Measurements from ENCODE around the gene COX10.
A peak's percentile ranks its signal among the peaks of the same experiment; 100 is the strongest.
"Not testable (repeated sequence)": the region's sequence is repeated elsewhere in the genome, so short reads cannot be mapped to it uniquely, and the experiment has no call there.

Gene COX10

GRCh38 chr17:14186443-14186842 is 117.1 kb downstream of the COX10 start:
- DNase-seq: not testable (repeated sequence)

- DNase-seq: not testable (repeated sequence)
These were observed 121.5 kb downstream of the COX10 start for GRCh38 chr17:14190774-14191173.

DNA sequence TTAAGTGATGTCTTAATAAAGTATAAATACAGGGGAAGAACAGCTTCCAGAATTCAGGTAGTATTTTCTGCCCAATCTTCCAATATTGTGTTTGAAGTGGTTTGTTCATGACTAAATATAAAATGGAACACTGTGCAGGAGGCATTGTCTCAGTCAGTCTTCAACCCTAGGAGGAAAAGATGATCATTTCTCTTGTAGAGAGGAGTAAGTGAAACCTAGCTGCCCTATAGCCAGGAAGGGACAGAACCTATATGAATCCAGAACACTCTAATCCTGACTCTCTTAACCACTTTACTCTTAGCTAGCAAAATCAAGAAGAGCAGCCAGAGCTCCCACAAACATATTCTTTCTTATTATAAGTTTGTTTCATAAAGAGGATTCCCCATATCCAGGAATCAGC is 122.2 kb downstream of the COX10 start:
- DNase-seq: not testable (repeated sequence)

GRCh38 chr17:14192039-14192438 is 122.7 kb downstream of the COX10 start:
- DNase-seq: not testable (repeated sequence)

DNA sequence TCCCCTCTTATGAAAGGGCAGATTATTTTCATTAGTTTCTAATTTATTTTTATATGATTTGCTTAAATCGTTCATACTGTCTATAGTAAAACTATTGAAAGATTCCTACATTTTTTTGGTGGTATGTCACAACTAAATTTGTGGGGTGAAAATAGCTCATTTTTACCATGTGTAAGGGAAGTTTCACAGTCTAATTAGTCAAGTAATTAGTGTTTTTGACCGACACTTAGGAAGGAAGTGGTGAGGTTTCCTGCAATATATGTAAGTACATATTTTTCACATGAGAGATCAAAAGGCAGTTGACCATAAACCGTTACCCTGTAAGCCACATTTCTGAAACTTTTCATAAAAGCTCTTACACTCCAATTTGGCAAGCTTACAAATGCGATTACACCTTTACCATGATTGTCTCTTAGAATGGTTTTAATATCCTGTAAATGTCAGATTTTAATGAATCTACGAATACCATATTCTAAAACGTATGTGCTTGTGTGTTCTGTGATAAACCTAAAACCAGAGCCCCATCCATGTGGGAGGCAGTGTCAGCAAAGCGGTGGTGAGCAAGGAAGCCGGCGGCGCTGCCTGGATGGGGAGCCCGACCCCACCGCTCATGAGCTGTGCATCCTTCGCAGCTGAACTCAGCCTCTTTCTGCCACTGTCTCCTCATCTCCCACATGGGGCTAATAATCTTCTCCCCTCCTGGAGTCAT is 123.5 kb downstream of the COX10 start:
- DNase-seq: not testable (repeated sequence)

- DNase-seq: no peak
These were observed 127.2 kb downstream of the COX10 start for GRCh38 chr17:14196377-14196997.

GRCh38 chr17:14197057-14197456 is 127.8 kb downstream of the COX10 start:
- DNase-seq: no peak

DNA sequence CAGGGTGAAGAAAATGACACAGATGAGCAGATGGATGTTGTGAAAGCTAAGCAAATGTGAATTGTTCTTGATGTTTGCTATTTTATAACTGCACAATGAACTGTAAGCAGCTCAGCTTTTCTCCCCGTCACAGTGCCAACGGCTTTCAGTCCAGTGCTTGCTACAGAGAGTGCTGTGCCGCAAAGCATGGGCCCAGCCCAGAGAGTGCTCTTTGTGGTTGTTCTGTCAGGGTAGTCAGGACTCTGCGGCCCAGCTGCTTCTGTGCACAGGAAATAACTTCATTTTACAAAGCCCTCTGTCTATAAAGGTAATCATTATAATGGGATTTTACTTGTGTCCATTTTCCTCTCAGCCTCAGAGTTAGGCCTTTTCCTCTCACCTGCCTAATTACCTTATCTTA is 128.3 kb downstream of the COX10 start:
- DNase-seq: no peak

DNA sequence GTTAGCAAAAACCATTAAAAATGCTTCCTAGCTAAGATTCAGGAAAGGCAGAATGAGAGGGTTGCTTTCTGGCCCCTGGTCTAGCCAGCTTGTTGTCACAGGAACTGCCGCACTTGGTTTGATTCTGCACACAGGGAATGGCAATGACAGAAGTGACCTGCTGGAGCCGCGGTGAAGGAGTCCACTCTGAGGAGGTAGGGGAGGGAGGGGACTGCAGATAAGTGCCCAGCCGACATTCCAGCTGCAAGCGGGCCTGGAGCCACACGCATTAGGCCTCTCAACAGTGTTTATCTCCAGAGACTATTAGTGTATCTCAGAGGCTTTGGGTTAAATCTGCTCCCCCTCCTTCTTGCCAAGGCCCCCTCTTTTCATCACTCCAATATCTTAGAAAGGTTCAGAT is 128.7 kb downstream of the COX10 start:
- DNase-seq: no peak

DNA sequence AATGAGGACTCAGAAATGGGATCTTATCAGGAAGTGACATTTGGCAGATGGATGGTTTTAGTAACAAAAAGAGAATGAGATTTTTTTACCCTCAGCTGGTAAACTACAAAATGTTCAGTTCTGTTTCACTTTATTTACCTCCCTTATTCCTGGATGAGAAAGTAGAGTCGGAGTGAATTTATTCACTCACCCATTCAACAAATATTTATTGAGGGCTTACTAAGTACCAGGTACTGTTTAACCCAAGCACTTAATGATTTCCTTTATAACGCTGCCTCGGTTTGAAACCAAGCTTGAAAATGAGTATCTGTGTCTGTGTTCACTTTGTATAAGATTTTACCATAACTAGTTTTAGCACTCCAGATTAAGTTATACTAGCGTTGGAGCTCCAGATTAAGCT is 129.3 kb downstream of the COX10 start:
- no peak for DNase-seq

- no peak for DNase-seq
These were observed 130.3 kb downstream of the COX10 start for GRCh38 chr17:14199601-14200000.

GRCh38 chr17:14200354-14200753 is 131.1 kb downstream of the COX10 start:
- no peak for DNase-seq

- peak; percentile 27 for DNase-seq
These were observed 132.0 kb downstream of the COX10 start for GRCh38 chr17:14201021-14201987.

- no peak for DNase-seq
These were observed 132.7 kb downstream of the COX10 start for GRCh38 chr17:14201988-14202380.

DNA sequence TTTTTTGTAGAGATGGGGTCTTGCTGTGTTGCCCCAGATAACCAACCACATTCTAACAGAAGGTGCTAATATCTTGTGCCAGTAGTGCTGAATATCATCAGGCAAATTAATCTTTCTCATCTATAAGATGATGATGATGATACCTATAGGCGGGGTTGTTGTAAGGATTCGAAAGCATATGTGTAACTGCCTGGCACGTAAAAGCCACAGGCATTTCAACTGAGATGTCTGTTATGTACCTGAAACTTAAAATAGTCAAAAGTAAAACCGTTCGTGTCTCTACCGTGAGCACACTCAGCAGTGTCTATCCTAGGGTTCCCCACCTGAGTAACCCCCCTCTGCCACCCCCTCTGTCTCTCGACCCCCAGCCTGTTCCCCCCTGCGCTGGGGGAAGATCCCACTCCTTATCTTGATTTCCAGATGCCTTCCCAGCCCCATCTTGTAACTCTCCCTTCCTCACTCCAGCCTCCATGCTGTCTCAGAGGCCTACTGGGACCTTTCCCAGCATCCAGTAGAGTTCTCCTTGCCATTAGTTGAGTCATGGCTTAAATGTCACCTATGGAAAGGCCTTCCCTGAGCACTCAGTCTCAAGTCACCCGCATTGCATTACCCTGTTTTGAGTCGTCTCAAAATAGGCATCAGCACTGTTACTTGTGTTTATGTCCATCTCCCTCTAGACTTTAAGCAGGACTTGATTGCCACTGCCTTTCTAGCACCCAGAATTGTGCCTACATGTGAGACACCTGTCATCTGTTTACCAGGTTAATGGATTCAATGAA is 133.3 kb downstream of the COX10 start:
- DNase-seq: no peak

DNA sequence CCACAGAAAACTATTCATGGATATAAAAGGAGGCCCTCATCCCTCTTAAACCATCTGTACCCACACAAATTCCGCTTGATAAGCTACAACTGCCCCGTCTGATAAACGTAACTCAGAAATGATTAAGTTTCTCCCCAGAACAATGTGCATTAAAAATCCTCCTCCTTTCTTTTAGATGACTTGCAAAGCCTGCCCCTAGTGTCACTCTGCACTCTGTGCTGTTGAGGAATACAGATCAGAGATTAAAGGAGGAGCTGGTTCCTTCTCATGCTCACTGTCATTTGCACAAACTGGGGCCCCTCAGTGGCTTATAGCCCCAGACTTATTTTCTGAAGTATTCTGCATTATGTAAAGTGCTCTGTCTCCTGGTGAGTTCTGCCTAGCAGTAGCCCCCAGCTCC is 134.1 kb downstream of the COX10 start:
- DNase-seq: no peak

DNA sequence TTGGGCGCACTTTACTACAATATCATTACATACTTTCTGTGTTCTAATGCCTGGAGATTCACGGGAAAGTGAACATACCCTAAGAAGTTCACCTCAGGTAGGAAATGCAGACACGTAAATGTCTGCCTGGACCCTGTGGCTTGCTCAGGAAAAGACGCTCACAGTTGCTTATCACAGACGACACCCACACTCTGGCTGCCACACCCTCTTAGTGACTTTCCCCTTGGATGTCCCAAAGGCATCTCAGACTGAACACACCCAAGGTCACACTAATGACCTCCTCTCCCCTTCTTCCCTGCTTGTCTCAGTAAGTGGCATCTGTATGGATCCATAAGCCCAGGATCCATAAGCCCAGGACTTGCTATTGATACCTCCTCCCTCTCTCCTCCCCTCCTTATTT is 134.8 kb downstream of the COX10 start:
- DNase-seq: no peak

DNA sequence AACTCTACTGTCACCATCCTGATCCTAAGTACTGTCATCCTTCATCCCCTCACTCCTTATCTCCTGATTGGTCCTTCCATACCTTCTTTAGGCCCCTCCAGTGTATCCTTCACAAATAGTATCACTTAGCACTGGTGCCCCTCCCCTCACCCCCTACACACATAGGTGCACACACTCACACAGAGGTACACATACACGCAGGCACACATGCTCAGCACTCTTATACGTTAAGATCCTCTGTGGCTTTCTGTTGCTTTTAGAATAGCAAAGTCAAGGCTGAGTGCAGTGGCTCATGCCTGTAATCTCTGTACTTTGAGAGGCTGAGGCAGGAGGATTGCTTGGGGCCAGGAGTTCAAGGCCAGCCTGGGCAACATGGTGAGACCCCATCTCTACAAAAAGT is 135.2 kb downstream of the COX10 start:
- no peak for DNase-seq

GRCh38 chr17:14205380-14205779 is 136.1 kb downstream of the COX10 start:
- DNase-seq: no peak

- DNase-seq: no peak
These were observed 136.7 kb downstream of the COX10 start for GRCh38 chr17:14205992-14206461.

DNA sequence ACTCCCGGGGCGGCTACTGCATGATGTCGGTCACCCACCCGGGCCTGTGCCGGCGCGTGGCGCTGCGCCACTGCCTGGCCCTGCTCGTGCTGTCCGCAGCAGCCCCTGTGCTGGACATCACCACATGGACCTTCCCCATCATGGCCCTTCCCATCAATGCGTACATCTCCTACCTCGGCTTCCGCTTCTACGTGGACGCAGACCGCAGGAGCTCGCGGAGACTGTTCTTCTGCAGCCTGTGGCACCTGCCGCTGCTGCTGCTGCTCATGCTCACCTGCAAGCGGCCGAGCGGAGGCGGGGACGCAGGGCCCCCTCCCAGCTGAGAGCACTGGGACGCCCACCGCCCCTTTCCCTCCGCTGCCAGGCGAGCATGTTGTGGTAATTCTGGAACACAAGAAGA is 137.6 kb downstream of the COX10 start:
- no peak for DNase-seq

DNA sequence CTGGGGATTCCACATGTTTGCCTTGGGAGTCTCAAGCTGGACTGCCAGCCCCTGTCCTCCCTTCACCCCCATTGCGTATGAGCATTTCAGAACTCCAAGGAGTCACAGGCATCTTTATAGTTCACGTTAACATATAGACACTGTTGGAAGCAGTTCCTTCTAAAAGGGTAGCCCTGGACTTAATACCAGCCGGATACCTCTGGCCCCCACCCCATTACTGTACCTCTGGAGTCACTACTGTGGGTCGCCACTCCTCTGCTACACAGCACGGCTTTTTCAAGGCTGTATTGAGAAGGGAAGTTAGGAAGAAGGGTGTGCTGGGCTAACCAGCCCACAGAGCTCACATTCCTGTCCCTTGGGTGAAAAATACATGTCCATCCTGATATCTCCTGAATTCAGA is 138.5 kb downstream of the COX10 start:
- DNase-seq: no peak

- DNase-seq: no peak
These were observed 139.9 kb downstream of the COX10 start for GRCh38 chr17:14209215-14209614.

All from suppressor macrophage treated with lipopolysaccharide for 4 hours (primary cell).